Osteocyte (in vitro differentiated cells): Measurements from ENCODE around the gene ARL4C. TPM values are rescaled to one million over a fixed set of nuclear protein-coding genes. Genes with fewer than 3 reads are reported as not detected.

Experiments
- DNase-seq: peaks from one replicate; pipeline ENCODE4 v3.0.0; 2021; ENCODE audit warnings: mixed read lengths; ENCODE audit not compliant: unreplicated experiment; ENCODE audit errors: extremely low spot score
- H3K27ac Mint-ChIP-seq: one replicate; pipeline ENCODE4 v1.8.0; 2021; ENCODE audit warnings: mild to moderate bottlenecking, mixed read lengths; ENCODE audit not compliant: unreplicated experiment
- H3K27me3 Mint-ChIP-seq: one replicate; pipeline ENCODE4 v1.8.0; 2021; ENCODE audit warnings: mixed read lengths; ENCODE audit not compliant: unreplicated experiment
- H3K36me3 Mint-ChIP-seq: one replicate; pipeline ENCODE4 v1.8.0; 2021; ENCODE audit warnings: mixed read lengths; ENCODE audit not compliant: unreplicated experiment
- H3K4me1 Mint-ChIP-seq: one replicate; pipeline ENCODE4 v1.8.0; 2021; ENCODE audit warnings: mixed read lengths; ENCODE audit not compliant: unreplicated experiment
- H3K4me3 Mint-ChIP-seq: one replicate; pipeline ENCODE4 v1.8.0; 2021; ENCODE audit warnings: mild to moderate bottlenecking, moderate library complexity, mixed read lengths; ENCODE audit not compliant: unreplicated experiment
- H3K9me3 Mint-ChIP-seq: one replicate; pipeline ENCODE4 v1.8.0; 2021; ENCODE audit warnings: mixed read lengths; ENCODE audit not compliant: unreplicated experiment
- CTCF ChIP-seq: fragments of 200-600 bp; sonication (generic); IDR thresholded peaks from 2 replicates; pipeline ENCODE4 v1.5.0; 2021; ENCODE audit warnings: antibody characterized with exemption, mild to moderate bottlenecking, moderate library complexity
- long read RNA-seq: library from polyadenylated mRNA; unstranded; transcript quantifications from one replicate; pipeline ENCODE4 v2.0.0, GENCODE V29; 2021
- total RNA-seq: library from RNA; stranded (reverse); gene quantifications from 2 replicates; pipeline ENCODE4 v1.2.1, GENCODE V29; 2021

The ARL4C gene
- total RNA-seq, result 35.1 and 37.1 TPM in 2 replicates
- long read RNA-seq, full-length matches to known transcripts, result 17 of 17 reads
- long read RNA-seq, partial matches to known transcripts, result 0 of 17 reads
- long read RNA-seq, other reads (novel, unspliced or antisense), result 0 of 17 reads

GRCh38 chr2:234496835-234497593 is at the start of gene ARL4C:
Gene ARL4C (minus strand): TSS chr2:234497081. CDS start chr2:234496586, 495 bp downstream.
- Mint-ChIP-seq H3K9me3 (no peaks in the 10 kb centered on the region), H3K4me3 (peak within 1 kb of the TSS; percentile 91), H3K27me3 (no peaks in the 10 kb centered on the region), H3K27ac (peak within 1 kb of the TSS; percentile 74), H3K36me3 (no peaks in the 10 kb centered on the region), H3K4me1 (peaks cover 40% of the 10 kb centered on the region)
- no peak for TF ChIP-seq CTCF
- DNase-seq, result peak; percentile 89

- Mint-ChIP-seq H3K36me3 (no peaks in the 10 kb centered on the region), H3K27me3 (no peaks in the 10 kb centered on the region), H3K27ac (no peak overlapping the region), H3K4me3 (no peak overlapping the region), H3K4me1 (peaks cover 8% of the 10 kb centered on the region), H3K9me3 (no peaks in the 10 kb centered on the region)
- TF ChIP-seq CTCF, result peak; percentile 97
- peak; percentile 91 for DNase-seq
Observed at GRCh38 chr2:234544659-234545611, 48.1 kb upstream of the ARL4C start.

- H3K27me3 Mint-ChIP-seq, result no peaks in the 10 kb centered on the region
- no peaks in the 10 kb centered on the region for H3K36me3 Mint-ChIP-seq
- no peak overlapping the region for H3K4me3 Mint-ChIP-seq
Observed at GRCh38 chr2:234542742-234543141, 45.9 kb upstream of the ARL4C start.

GRCh38 chr2:234537929-234538328 is 41.0 kb upstream of the ARL4C start:
- Mint-ChIP-seq H3K36me3 (no peaks in the 10 kb centered on the region), H3K4me3 (no peak overlapping the region), H3K4me1 (no peaks in the 10 kb centered on the region), H3K27me3 (peaks cover 6% of the 10 kb centered on the region), H3K27ac (no peak overlapping the region), H3K9me3 (no peaks in the 10 kb centered on the region)
- TF ChIP-seq CTCF, result no peak
- no peak for DNase-seq

More at GRCh38 chr2:234542742-234543141, 45.9 kb upstream of the ARL4C start:
- peaks cover 8% of the 10 kb centered on the region for H3K4me1 Mint-ChIP-seq
- no peak overlapping the region for H3K27ac Mint-ChIP-seq
- no peak for TF ChIP-seq CTCF
- no peak for DNase-seq
- H3K9me3 Mint-ChIP-seq, result no peaks in the 10 kb centered on the region
